ENCODE measurements around the gene COG1. TPM values are rescaled to one million over a fixed set of nuclear protein-coding genes. Genes with fewer than 3 reads are reported as not detected.

Gene COG1
- total RNA-seq, 2 donors from 2014 or later: 27.4 to 28.0 TPM

GRCh38 chr17:73198930-73199260 is 6.0 kb downstream of the COG1 start:
- Mint-ChIP-seq H3K4me3 (no peak overlapping the region), H3K36me3 (peaks cover 27% of the 10 kb centered on the region), H3K9me3 (no peaks in the 10 kb centered on the region), H3K27ac (no peak overlapping the region), H3K27me3 (no peaks in the 10 kb centered on the region), H3K4me1 (ENCODE audit: low read depth in 2 of 2) (peaks cover 18 to 20% of the 10 kb centered on the region in 2 donors)
- DNase-seq (ENCODE audit: low spot score) (peak; percentile 2), ATAC-seq (no peak)

- DNase-seq (ENCODE audit: low spot score) (peak; percentile 20), ATAC-seq (no peak)
- Mint-ChIP-seq H3K27ac (no peak overlapping the region), H3K9me3 (no peaks in the 10 kb centered on the region), H3K27me3 (no peaks in the 10 kb centered on the region), H3K4me1 (ENCODE audit: low read depth in 2 of 2) (peaks cover 17 to 20% of the 10 kb centered on the region in 2 donors), H3K4me3 (no peak overlapping the region), H3K36me3 (peaks cover 27% of the 10 kb centered on the region)
Measured at GRCh38 chr17:73199751-73200317, 7.0 kb downstream of the COG1 start.

- no peak overlapping the region for H3K27ac Mint-ChIP-seq
- H3K27me3 Mint-ChIP-seq: no peaks in the 10 kb centered on the region
- H3K36me3 Mint-ChIP-seq: peaks cover 27% of the 10 kb centered on the region
- peaks cover 16 to 20% of the 10 kb centered on the region in 2 donors for H3K4me1 Mint-ChIP-seq (ENCODE audit: low read depth in 2 of 2)
- ATAC-seq: no peak
- H3K9me3 Mint-ChIP-seq: no peaks in the 10 kb centered on the region
- H3K4me3 Mint-ChIP-seq: no peak overlapping the region
- peak; percentile 10 for DNase-seq (ENCODE audit: low spot score)
Measured at GRCh38 chr17:73200476-73200875, 7.6 kb downstream of the COG1 start.

- H3K27me3 Mint-ChIP-seq: no peaks in the 10 kb centered on the region
- no peak overlapping the region for H3K27ac Mint-ChIP-seq
- peaks cover 16 to 18% of the 10 kb centered on the region in 2 donors for H3K4me1 Mint-ChIP-seq (ENCODE audit: low read depth in 2 of 2)
- H3K4me3 Mint-ChIP-seq: no peak overlapping the region
- DNase-seq (ENCODE audit: low spot score): peak; percentile 34
- H3K36me3 Mint-ChIP-seq: peaks cover 27% of the 10 kb centered on the region
- H3K9me3 Mint-ChIP-seq: no peaks in the 10 kb centered on the region
- ATAC-seq: no peak
Measured at GRCh38 chr17:73201215-73202069, 8.6 kb downstream of the COG1 start.

DNA sequence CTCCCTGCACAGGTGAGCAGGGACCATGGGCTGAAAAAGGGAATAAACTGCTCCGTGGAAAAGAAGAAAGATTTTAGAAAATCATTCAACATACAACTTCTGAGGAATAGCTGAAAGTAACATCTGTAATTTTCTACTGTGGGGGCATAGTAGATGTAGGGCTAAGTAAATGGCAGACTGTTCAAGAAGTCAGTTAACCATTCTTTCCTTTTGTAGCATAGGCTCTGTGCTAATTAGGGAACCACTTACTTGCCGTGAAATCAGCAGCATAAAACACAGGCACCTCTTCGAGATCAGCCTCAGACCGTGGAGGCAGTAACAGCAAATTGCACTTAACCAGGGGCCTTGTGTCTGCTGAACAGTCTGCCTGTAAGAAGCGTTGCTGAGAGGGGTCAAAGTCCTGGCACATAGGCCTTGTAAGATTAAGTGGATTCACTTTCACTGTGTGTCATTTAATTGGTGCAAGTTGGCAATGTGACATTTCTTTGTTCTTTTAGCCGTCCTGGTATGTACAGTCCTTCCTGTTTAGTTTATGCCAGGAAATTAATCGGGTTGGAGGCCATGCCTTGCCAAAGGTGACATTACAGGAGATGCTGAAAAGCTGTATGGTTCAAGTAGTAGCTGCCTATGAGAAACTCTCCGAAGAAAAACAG is 10.4 kb downstream of the COG1 start:
- Mint-ChIP-seq H3K4me3 (no peak overlapping the region), H3K36me3 (peaks cover 29% of the 10 kb centered on the region), H3K9me3 (no peaks in the 10 kb centered on the region), H3K27ac (peak overlapping the region; percentile 64 to 78), H3K4me1 (ENCODE audit: low read depth in 2 of 2) (peaks cover 15% of the 10 kb centered on the region in 2 donors), H3K27me3 (no peaks in the 10 kb centered on the region)
- ATAC-seq: no peak
- DNase-seq (ENCODE audit: low spot score): peak; percentile 35

DNA sequence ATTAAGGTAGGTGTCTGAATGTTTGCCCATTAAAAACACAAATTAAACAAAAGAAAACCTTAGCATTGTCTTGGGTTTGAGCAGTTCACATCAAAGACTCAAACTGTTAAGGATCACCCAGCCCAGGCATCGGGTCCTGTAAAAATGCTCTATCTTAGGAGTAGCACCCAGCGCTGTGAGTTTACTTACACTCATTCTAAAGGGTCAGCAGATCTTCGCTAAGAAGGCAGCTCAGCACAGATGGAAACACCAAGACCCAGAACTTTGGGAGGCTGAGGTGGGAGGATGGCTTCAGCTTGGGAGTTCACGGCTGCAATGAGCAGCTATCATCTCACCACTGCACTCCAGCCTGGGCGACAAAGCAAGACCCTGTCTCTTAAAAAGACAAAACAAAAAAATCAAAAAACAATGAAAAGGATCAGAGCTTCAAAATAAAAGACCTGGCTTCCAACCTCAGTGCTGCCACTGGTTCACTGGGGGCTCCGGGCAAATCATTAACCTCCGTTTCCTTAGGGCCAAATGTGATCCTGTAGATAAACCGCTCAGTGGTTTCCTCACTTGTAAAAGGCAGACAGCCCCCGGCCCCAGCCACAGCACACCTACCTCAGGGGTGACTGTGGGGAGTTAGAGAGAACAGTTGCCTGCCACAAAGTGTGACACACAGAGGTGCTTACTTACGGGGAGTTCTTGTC is 11.1 kb downstream of the COG1 start:
- H3K4me1 Mint-ChIP-seq (ENCODE audit: low read depth in 2 of 2): peaks cover 15 to 18% of the 10 kb centered on the region in 2 donors
- no peaks in the 10 kb centered on the region for H3K9me3 Mint-ChIP-seq
- ATAC-seq (peak in 1 of 2 donors; percentile 57), DNase-seq (ENCODE audit: low spot score) (peak; percentile 61)
- H3K4me3 Mint-ChIP-seq: no peak overlapping the region
- peak overlapping the region; percentile 64 to 78 for H3K27ac Mint-ChIP-seq
- H3K27me3 Mint-ChIP-seq: no peaks in the 10 kb centered on the region
- peaks cover 33% of the 10 kb centered on the region for H3K36me3 Mint-ChIP-seq

DNA sequence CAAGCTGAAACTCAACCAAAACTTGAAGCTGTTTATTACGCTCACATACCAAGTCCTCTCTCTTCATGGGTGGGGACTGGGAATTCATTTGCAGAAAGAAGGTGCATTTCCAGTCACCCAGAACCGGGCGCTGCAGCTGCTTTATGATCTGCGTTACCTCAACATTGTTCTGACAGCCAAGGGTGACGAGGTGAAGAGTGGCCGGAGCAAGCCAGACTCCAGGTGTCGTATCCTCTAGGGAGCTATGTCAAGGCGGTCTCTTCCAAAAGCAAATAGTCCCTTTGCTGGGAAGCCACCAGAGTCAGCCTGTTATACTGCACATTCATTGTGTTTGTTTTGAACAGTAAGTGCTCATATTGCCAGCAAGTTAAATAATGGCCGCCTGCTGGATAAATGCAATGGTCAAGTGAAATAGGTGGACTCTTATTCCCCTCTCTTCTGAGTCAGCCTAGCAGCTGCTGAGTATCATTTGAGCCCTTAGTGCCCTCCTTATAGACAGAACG is 12.7 kb downstream of the COG1 start:
- DNase-seq (ENCODE audit: low spot score): no peak
- H3K27me3 Mint-ChIP-seq: no peaks in the 10 kb centered on the region
- H3K4me1 Mint-ChIP-seq (ENCODE audit: low read depth in 2 of 2): peaks cover 15 to 22% of the 10 kb centered on the region in 2 donors
- ATAC-seq: no peak
- H3K9me3 Mint-ChIP-seq: no peaks in the 10 kb centered on the region
- H3K4me3 Mint-ChIP-seq: no peak overlapping the region
- H3K27ac Mint-ChIP-seq: no peak overlapping the region
- peaks cover 23% of the 10 kb centered on the region for H3K36me3 Mint-ChIP-seq

DNA sequence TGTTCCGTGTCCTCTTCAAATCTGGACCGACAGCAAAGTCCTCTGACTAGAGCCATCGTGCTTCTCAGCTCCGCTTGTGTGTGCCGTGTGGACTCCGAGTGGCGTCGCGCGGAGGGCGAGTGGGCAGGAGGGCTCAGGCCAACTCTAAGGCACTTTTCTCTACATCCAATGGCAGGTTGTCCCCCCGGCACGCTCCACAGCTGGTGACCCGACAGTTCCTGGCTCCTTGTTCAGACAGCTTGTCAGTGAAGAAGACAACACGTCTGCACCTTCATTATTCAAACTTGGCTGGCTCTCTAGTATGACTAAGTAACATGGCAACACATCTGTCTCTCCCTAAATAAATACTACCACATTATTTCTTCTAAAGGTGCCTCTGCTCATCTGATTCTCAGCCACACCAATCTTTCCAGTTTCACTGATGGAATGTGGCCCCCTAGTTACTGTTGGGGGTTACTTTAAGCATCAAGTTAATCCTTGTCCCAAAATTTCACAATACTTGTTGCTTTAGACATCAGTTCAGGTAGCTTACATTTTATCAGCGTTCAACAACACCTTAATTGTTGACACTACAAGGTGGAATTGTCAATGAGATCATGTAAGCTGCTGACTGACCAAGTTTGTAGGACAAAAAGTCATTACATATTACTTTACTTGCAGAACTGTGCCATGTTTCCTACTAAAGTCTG is 15.4 kb downstream of the COG1 start:
- H3K27me3 Mint-ChIP-seq: no peaks in the 10 kb centered on the region
- peak overlapping the region; percentile 7 to 25 for H3K27ac Mint-ChIP-seq
- ATAC-seq (no peak), DNase-seq (ENCODE audit: low spot score) (no peak)
- peaks cover 20 to 28% of the 10 kb centered on the region in 2 donors for H3K4me1 Mint-ChIP-seq (ENCODE audit: low read depth in 2 of 2)
- peaks cover 23% of the 10 kb centered on the region for H3K36me3 Mint-ChIP-seq
- H3K4me3 Mint-ChIP-seq: no peak overlapping the region
- no peaks in the 10 kb centered on the region for H3K9me3 Mint-ChIP-seq

- no peaks in the 10 kb centered on the region for H3K9me3 Mint-ChIP-seq
- no peak overlapping the region for H3K4me3 Mint-ChIP-seq
- no peaks in the 10 kb centered on the region for H3K27me3 Mint-ChIP-seq
- H3K27ac Mint-ChIP-seq: no peak overlapping the region
- ATAC-seq (no peak), DNase-seq (ENCODE audit: low spot score) (no peak)
- peaks cover 23% of the 10 kb centered on the region for H3K36me3 Mint-ChIP-seq
- peaks cover 16 to 24% of the 10 kb centered on the region in 2 donors for H3K4me1 Mint-ChIP-seq (ENCODE audit: low read depth in 2 of 2)
Measured at GRCh38 chr17:73209436-73209835, 16.6 kb downstream of the COG1 start.

GRCh38 chr17:73210002-73210678 is 17.3 kb downstream of the COG1 start:
- ATAC-seq (no peak), DNase-seq (ENCODE audit: low spot score) (no peak)
- Mint-ChIP-seq H3K4me3 (no peak overlapping the region), H3K27me3 (no peaks in the 10 kb centered on the region), H3K4me1 (ENCODE audit: low read depth in 2 of 2) (peaks cover 16 to 24% of the 10 kb centered on the region in 2 donors), H3K36me3 (peaks cover 23% of the 10 kb centered on the region), H3K27ac (no peak overlapping the region), H3K9me3 (no peaks in the 10 kb centered on the region)

GRCh38 chr17:73211745-73212144 is 18.9 kb downstream of the COG1 start:
- ATAC-seq (peak; percentile 64 to 72), DNase-seq (ENCODE audit: low spot score) (peak; percentile 72)
- Mint-ChIP-seq H3K36me3 (peaks cover 32% of the 10 kb centered on the region), H3K27ac (peak overlapping the region in 1 of 2 donors; percentile 42), H3K9me3 (no peaks in the 10 kb centered on the region), H3K27me3 (no peaks in the 10 kb centered on the region), H3K4me3 (peak overlapping the region; percentile 51), H3K4me1 (ENCODE audit: low read depth in 2 of 2) (peaks cover 30 to 34% of the 10 kb centered on the region in 2 donors)

GRCh38 chr17:73214008-73214407 is 21.2 kb downstream of the COG1 start:
- no peak overlapping the region for H3K4me3 Mint-ChIP-seq
- H3K36me3 Mint-ChIP-seq: peaks cover 13% of the 10 kb centered on the region
- peak in 1 of 2 donors; percentile 70 for ATAC-seq
- H3K27me3 Mint-ChIP-seq: no peaks in the 10 kb centered on the region
- peaks cover 28 to 30% of the 10 kb centered on the region in 2 donors for H3K4me1 Mint-ChIP-seq (ENCODE audit: low read depth in 2 of 2)
- no peaks in the 10 kb centered on the region for H3K9me3 Mint-ChIP-seq
- DNase-seq (ENCODE audit: low spot score): no peak
- H3K27ac Mint-ChIP-seq: peak overlapping the region in 1 of 2 donors; percentile 33

All from natural killer cell treated with Interleukin-12 subunit alpha and Interleukin-12 subunit beta and Interleukin-15 and Interleukin-18, amount 100 ng/mL, for 72 hours (primary cell).